Smooth muscle cell (in vitro differentiated cells): ENCODE results near the gene NFIB. TPM values are rescaled to one million over a fixed set of nuclear protein-coding genes. Genes with fewer than 3 reads are reported as not detected.
A peak's percentile ranks its signal among the peaks of the same experiment; 100 is the strongest.

Source experiments
- DNase-seq: peaks from one replicate; lab custom pipeline; 2025; ENCODE audit not compliant: unreplicated experiment; lab: John Stamatoyannopoulos, UW
- H2AFZ ChIP-seq: fragments of 200-600 bp; sonication (generic); 2 replicates; pipeline ENCODE4 v1.6.0; 2016; ENCODE audit warnings: antibody characterized with exemption, low read depth, mild to moderate bottlenecking
- H3F3A ChIP-seq: fragments of 200-600 bp; sonication (generic); 2 replicates; pipeline ENCODE4 v1.6.0; 2017; ENCODE audit warnings: antibody characterized with exemption, low read depth
- H3K27ac ChIP-seq: fragments of 200-600 bp; sonication (generic); 2 replicates; pipeline ENCODE4 v1.5.1; 2016; ENCODE audit warnings: low read depth, mild to moderate bottlenecking
- H3K27me3 ChIP-seq: fragments of 200-600 bp; sonication (generic); 2 replicates; pipeline ENCODE4 v1.6.1; 2016; ENCODE audit warnings: low read depth, mild to moderate bottlenecking
- H3K36me3 ChIP-seq: fragments of 200-600 bp; sonication (generic); 2 replicates; pipeline ENCODE4 v1.5.1; 2016; ENCODE audit warnings: low read depth
- H3K4me1 ChIP-seq: fragments of 200-600 bp; sonication (generic); 2 replicates; pipeline ENCODE4 v1.5.1; 2016; ENCODE audit warnings: low read depth
- H3K4me2 ChIP-seq: fragments of 200-600 bp; sonication (generic); 2 replicates; pipeline ENCODE4 v1.6.0; 2016; ENCODE audit warnings: mild to moderate bottlenecking
- H3K4me3 ChIP-seq: fragments of 200-600 bp; sonication (generic); 2 replicates; pipeline ENCODE4 v1.5.1; 2016; ENCODE audit warnings: mild to moderate bottlenecking
- H3K79me2 ChIP-seq: fragments of 200-600 bp; sonication (generic); 2 replicates; pipeline ENCODE4 v1.6.0; 2016; ENCODE audit warnings: low read depth, mild to moderate bottlenecking
- H3K9ac ChIP-seq: fragments of 200-600 bp; sonication (generic); 2 replicates; pipeline ENCODE4 v1.6.0; 2016; ENCODE audit warnings: low read depth
- H3K9me3 ChIP-seq: fragments of 200-600 bp; sonication (generic); replicated peaks from 2 replicates; pipeline ENCODE4 v1.5.1; 2016; ENCODE audit warnings: low read depth
- H4K20me1 ChIP-seq: fragments of 200-600 bp; sonication (generic); 2 replicates; pipeline ENCODE4 v1.6.0; 2016; ENCODE audit warnings: low read depth
- CTCF ChIP-seq: fragments of 200-600 bp; sonication (generic); IDR thresholded peaks from 2 replicates; pipeline ENCODE4 v1.5.1; 2017; ENCODE audit warnings: borderline replicate concordance, mild to moderate bottlenecking, antibody characterized with exemption; ENCODE audit not compliant: insufficient read depth, poor library complexity, severe bottlenecking
- WGBS: methylation state at CpG from one replicate; pipeline ENCODE4 v1.1.7; 2016; ENCODE audit warnings: low lambda C conversion rate; 5-methylcytosine and 5-hydroxymethylcytosine counted together
- polyA plus RNA-seq: library from polyadenylated mRNA; unstranded; fragments of >200 nt; fragmentation: Nextera tagmentation; extraction: Ambion mirVana; gene quantifications from 2 replicates; pipeline ENCODE4 v1.2.1, GENCODE V29; 2016
- total RNA-seq: library from RNA; depleted of rRNA; stranded (reverse); fragments of >200 nt; gene quantifications from 2 replicates; pipeline ENCODE4 v1.2.3, GENCODE V29; 2014

The NFIB gene
- total and polyA plus RNA-seq, 2 experiments from 2014 or later: 0.93 to 1.7 TPM

DNA sequence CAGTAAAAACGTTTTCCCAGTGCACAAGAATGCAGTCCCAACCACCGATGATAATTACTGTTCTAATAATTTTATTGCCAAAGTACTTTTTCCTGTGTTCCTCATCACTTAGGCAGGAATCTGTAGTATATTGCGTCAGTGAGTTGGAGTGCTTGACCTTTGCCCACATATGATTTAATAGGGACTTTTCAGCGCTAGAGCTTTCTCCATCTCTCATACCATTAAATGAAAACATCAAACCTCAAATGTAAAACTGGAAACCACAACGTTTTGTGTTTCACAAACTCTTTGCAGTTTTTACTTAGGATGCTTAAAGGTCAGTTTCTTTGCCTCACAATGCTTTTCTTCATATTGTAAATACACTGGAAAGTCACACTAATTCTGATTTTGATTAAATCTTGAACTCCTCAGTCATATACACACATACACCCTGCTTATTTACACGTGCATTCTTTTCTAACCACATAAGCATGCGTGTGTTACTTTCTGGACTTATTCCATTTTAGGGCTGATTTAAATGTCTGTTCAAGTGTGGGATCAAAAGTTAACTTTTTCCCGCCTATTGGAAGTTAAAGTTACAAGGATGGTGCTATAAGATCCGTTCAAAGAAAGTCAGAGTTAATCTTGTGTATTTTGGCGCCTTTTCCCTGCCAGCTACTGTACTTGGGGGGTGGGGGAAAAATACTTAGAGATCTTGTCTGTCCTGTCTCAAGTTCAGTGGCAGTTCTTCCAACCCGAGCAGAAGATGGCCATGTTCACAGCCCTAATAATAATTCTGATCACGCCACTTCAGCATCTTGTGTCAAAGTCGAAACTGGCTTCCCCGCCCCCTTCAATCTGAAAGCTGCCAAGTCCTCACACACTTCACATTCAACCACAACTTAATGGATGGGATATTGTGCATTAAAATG, 6.6 kb upstream of the NFIB start:
- Histone ChIP-seq H3K9me3 (no peaks in the 10 kb centered on the region), H3K27ac (no peak overlapping the region), H4K20me1 (no peaks in the 10 kb centered on the region), H2AFZ (no peak overlapping the region), H3F3A (no peaks in the 10 kb centered on the region), H3K4me1 (no peaks in the 10 kb centered on the region), H3K4me3 (peak overlapping the region; percentile 67), H3K27me3 (peaks cover 12% of the 10 kb centered on the region), H3K9ac (no peak overlapping the region), H3K4me2 (peak overlapping the region; percentile 86), H3K79me2 (no peaks in the 10 kb centered on the region), H3K36me3 (no peaks in the 10 kb centered on the region)
- DNase-seq: no peak
- no peak for TF ChIP-seq CTCF
- WGBS: 15% methylated on average over 14 of the region's 14 CpGs

GRCh38 chr9:14318934-14319580, 5.1 kb upstream of the NFIB start:
- H3K27me3 ChIP-seq: peaks cover 12% of the 10 kb centered on the region
- H3K4me3 ChIP-seq: peak overlapping the region; percentile 67
- no peaks in the 10 kb centered on the region for H3F3A ChIP-seq
- WGBS: 81% methylated on average over 4 of the region's 4 CpGs
- no peaks in the 10 kb centered on the region for H3K4me1 ChIP-seq
- H3K27ac ChIP-seq: no peak overlapping the region
- H4K20me1 ChIP-seq: no peaks in the 10 kb centered on the region
- H3K4me2 ChIP-seq: no peak overlapping the region
- TF ChIP-seq CTCF: no peak
- DNase-seq: no peak
- H3K9me3 ChIP-seq: no peaks in the 10 kb centered on the region
- no peak overlapping the region for H3K9ac ChIP-seq
- H3K79me2 ChIP-seq: no peaks in the 10 kb centered on the region
- no peak overlapping the region for H2AFZ ChIP-seq
- H3K36me3 ChIP-seq: no peaks in the 10 kb centered on the region

DNA sequence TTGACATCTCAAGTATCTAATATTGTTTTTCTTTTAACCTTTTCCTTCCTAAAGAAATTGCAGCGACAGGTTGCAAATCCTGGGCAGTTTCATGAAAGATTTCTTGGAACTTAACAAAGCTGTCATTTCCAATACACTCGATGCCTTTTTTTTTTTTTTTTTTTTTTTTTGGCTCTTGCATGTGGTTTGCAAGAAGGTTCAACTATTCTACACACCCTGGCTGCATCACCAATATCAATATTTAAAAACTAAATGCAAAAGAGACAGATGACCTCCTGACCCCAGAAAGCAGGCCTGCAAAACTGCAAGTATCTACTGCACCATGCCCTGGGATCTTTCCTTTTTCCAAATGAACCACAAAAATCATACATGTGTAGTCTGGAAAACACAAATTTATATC, 4.4 kb upstream of the NFIB start:
- no peak overlapping the region for H3K27ac ChIP-seq
- no peaks in the 10 kb centered on the region for H4K20me1 ChIP-seq
- no peaks in the 10 kb centered on the region for H3F3A ChIP-seq
- H2AFZ ChIP-seq: no peak overlapping the region
- WGBS: 72% methylated on average over 2 of the region's 2 CpGs
- no peaks in the 10 kb centered on the region for H3K79me2 ChIP-seq
- no peak overlapping the region for H3K4me3 ChIP-seq
- H3K36me3 ChIP-seq: no peaks in the 10 kb centered on the region
- no peaks in the 10 kb centered on the region for H3K9me3 ChIP-seq
- no peak overlapping the region for H3K4me2 ChIP-seq
- no peak for DNase-seq
- no peaks in the 10 kb centered on the region for H3K4me1 ChIP-seq
- no peak for TF ChIP-seq CTCF
- H3K27me3 ChIP-seq: peaks cover 16% of the 10 kb centered on the region
- no peak overlapping the region for H3K9ac ChIP-seq
